Esophagus squamous epithelium (tissue), 4 donors: Measurements from ENCODE around the gene IMMP2L.

Experiments used
- POLR2A ChIP-seq, 4 donors: fragments of 450-650 bp; IDR thresholded peaks; one replicate each; pipeline ENCODE4 v1.6.1; 2017; ENCODE audit warnings: antibody characterized with exemption in 4 of 4, mild to moderate bottlenecking in 4 of 4, moderate library complexity in 3 of 4
- TF ChIP-seq, protein P1 (sequence below), 6 experiments: fragments of 450-650 bp in 4 of 6; fragments of 200-600 bp in 2 of 6; sonication (generic) in 2 of 6; IDR thresholded peaks; one replicate each; pipeline ENCODE4 v1.5.1; 2016 to 2019; ENCODE audit warnings: antibody characterized with exemption in 6 of 6, mild to moderate bottlenecking in 4 of 6, moderate library complexity in 4 of 6

DNA sequence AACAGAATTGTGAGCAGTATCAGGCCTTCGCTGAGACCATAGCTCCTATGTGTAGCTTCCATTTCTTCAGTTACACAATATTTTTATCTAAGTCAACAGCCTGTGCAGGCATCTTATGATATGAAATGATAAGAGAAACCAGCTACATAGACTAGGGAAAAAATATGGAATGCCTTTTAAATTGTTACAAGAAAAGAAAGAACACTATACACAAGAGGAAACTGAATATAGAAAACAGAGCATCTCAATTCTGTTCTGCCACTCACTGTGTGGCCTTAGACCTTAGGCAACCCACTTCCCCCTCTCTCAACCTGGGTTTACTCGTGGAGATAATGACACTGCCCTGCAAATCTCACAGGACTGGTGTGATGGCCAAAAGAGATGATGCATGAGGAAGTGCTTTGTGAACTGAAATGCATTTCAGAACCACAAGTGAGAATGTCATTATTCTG, 338.5 kb downstream of the IMMP2L start:
- TF ChIP-seq, protein P1, sequence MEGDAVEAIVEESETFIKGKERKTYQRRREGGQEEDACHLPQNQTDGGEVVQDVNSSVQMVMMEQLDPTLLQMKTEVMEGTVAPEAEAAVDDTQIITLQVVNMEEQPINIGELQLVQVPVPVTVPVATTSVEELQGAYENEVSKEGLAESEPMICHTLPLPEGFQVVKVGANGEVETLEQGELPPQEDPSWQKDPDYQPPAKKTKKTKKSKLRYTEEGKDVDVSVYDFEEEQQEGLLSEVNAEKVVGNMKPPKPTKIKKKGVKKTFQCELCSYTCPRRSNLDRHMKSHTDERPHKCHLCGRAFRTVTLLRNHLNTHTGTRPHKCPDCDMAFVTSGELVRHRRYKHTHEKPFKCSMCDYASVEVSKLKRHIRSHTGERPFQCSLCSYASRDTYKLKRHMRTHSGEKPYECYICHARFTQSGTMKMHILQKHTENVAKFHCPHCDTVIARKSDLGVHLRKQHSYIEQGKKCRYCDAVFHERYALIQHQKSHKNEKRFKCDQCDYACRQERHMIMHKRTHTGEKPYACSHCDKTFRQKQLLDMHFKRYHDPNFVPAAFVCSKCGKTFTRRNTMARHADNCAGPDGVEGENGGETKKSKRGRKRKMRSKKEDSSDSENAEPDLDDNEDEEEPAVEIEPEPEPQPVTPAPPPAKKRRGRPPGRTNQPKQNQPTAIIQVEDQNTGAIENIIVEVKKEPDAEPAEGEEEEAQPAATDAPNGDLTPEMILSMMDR (IDR thresholded peaks at IDR 0.05) = no peak
- no peak for TF ChIP-seq POLR2A (IDR thresholded peaks at IDR 0.05)
